GM19351 (cell line): ENCODE data around the gene C1orf122.
"Not testable (repeated sequence)": the region's sequence is repeated elsewhere in the genome, so short reads cannot be mapped to it uniquely, and the experiment has no call there.

Source experiments
- ATAC-seq: cut with Tn5 transposase; IDR thresholded peaks from one replicate; pipeline ENCODE4 v1.9.1; 2021; ENCODE audit warnings: mild to moderate bottlenecking, moderate library complexity; ENCODE audit not compliant: unreplicated experiment

The C1orf122 gene

DNA sequence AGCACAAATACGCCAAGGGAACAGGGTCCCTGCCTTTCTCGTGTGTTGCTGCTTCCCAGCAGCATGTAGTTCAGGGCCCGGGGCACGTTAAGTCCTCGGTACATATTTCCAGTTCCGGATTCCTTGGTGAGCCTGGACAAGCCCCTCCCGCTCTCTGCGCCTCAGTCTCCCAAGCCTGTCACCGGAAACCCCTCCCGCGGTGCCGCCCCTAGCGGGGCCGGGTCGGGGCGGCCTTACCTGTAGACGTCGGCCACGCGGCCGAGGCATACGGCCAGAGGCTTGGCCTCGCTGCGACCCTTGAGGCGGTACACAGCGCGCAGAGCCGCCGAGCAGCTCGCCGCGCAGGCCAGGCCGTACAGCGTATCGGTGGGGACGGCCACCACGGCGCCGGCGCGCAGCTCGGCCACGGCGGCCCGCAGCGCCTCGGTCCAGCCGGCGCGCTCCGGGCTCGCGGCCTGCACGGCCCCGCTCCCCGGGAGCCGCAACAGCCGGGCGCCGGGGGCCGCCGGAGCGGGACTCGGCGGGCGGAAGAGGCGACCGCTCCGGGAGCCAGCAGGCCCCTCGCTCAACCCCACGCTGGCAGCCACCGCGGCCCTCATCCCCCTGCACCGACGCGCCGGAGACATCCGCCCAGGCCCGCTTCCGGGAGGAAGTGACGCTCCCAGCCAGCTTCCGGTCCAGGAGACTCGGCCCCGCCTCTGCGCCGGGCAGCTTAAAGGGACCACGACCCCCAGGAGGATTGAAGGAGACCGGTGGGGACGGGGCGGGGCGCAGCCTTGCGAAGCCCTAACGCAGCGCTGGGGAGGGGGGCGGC lies at the start of gene C1orf122, which contains the start of gene YRDC:
TSS of gene C1orf122 (plus strand) at position 236 of the 814 bp plus-strand sequence. CDS start 615 bp downstream, outside the sequence.
TSS of gene YRDC (minus strand) at position 654 of the 814 bp plus-strand sequence. CDS start at position 626, 28 bp downstream.
- peak; percentile 88 for ATAC-seq

- ATAC-seq, result no peak
Measured at GRCh38 chr1:37759451-37759850, 48.1 kb upstream of the C1orf122 start.

GRCh38 chr1:37761416-37762095 lies 46.0 kb upstream of the C1orf122 start:
- no peak for ATAC-seq

- ATAC-seq, result no peak
Measured at GRCh38 chr1:37762516-37762915, 45.1 kb upstream of the C1orf122 start.

DNA sequence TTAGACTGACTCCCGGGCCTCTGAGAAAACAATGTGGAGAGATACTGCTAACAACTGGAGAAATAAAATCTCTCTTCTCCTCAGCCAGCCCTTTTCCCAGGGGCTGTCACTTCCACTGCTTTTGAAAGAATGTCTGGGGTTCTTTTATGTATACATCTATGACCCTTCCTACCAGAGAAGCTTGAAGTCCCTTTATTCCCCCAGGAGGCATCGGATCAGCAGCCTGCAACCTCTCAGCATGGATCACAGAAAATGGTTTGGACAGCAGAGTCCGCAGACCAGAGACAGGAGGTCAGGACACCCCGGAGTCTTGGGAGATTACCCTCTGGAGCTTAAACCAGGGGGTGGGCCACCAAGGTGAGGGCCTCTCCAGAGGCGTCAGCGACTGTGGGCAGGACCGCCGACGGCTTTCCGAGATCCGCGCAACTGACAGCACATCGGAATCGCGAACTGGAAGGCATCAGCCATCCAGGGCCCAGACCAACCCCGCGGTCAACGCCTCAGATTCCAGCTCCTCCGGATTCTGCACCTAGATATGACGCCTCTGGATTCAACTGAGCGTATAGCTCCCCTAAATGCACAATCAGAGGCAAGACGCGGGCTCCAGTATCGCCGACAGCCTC lies 43.7 kb upstream of the C1orf122 start:
- ATAC-seq, result no peak

- ATAC-seq, result no peak
Measured at GRCh38 chr1:37764414-37764825, 43.2 kb upstream of the C1orf122 start.

DNA sequence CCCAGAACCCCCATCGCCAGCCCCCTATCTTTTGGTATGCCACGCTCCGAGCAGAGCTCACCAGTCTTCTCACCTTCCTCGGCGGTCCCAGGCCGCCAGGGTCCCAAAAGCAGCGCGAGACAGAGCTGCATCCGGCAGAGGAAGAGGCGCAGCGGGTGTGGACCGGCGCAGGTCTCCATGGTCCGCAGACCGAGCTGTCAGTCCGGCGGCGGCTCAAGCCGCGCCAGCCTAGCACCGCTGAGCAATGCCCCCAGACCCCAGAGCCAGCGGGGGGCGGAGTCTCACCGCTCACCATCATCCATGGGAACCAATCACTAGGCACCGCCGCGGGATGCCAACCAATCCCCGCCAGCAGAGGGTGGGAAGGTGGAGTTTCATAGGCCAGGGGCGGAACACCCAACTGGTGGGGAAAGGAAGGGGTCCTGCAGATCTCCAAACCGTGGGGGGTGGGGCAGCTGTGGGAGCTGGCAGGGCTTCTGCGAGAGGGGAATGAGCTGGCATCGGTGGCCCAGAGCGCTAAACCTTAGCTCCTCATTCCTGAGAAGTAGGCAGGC lies 42.6 kb upstream of the C1orf122 start, which contains the start of gene EPHA10:
TSS of gene EPHA10 (minus strand) at position 233 of the 554 bp plus-strand sequence. CDS start at position 179, 54 bp downstream.
- ATAC-seq, result no peak

- no peak for ATAC-seq
Measured at GRCh38 chr1:37765916-37766664, 41.5 kb upstream of the C1orf122 start.

GRCh38 chr1:37767488-37767887 lies 40.1 kb upstream of the C1orf122 start:
- no peak for ATAC-seq

GRCh38 chr1:37771440-37771839 lies 36.1 kb upstream of the C1orf122 start:
- not testable (repeated sequence) for ATAC-seq

GRCh38 chr1:37776946-37777516 lies 30.6 kb upstream of the C1orf122 start:
- ATAC-seq, result no peak

GRCh38 chr1:37778654-37779053 lies 28.9 kb upstream of the C1orf122 start:
- ATAC-seq, result no peak

GRCh38 chr1:37782491-37782890 lies 25.1 kb upstream of the C1orf122 start:
- no peak for ATAC-seq

DNA sequence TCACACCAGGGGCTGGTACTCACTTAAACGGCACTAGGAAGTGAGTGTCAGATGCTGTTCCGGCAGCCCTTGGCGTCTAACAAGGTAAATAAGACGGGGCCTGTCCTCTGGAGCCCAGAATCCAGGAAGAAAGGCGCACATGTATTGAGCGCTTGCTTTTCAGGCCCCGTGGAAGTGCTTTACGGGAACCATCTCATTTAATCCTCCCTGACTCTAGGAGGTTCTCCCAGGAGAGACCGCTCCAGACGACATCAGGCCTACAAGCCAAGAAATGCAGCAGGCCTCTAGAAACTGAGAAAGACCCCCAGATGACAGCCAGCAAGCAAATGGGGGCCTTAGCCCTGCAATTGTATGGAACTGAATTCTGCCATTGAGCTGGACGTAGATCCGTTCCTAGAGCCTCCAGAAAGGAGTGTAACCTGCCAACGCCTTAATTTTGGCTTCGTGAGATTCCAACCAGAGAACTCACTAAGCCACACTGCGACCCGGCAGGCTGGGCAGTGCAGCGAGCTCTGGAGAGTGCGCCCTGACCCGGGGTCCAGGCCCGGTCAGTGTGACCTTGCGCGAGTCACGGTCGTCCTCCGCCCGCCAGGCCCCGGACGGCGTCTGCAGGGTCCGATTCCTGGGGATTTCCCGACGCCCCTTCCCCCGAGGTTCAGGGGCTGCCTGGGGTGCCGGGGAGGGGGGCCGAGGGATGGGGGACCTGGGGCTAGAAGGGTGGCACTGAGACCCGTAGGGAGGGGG lies 14.5 kb upstream of the C1orf122 start:
- ATAC-seq, result no peak

DNA sequence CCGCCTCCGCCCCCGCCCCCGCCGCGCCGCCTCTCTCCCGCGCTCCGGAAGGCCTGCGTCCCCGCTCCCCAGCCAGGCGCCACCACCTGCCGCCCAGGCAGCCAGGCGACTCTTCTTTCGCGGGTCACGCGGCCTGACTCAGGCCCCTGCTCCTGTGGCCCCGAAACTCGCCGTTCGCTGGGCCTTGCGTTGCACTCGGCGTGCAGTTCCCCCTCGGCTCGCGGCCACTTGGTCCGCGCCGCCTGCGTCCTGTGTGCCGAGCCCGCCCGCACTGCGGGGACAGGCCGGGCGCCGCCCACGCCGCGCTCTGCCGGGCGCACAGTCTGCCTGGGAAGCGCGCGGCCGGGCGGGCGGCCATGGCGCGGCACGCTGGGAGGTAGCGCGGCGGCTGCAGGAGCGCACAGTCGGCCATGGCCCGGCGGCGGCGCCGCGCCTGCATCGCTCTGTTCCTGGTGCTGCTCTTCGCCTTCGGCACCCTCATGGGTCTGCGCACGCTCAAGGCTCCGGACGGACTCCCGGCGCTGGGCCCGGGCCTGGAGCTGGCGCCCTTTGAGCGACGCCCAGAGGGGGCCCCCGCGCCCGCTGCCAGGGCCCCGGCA lies 13.7 kb upstream of the C1orf122 start, which contains the start of gene MANEAL:
TSS of gene MANEAL (plus strand) at position 75 of the 599 bp plus-strand sequence. CDS start at position 411, 336 bp downstream.
- peak; percentile 66 for ATAC-seq

- ATAC-seq, result peak; percentile 33
Measured at GRCh38 chr1:37794372-37795339, 12.9 kb upstream of the C1orf122 start.

GRCh38 chr1:37795340-37796125 lies 12.1 kb upstream of the C1orf122 start:
- ATAC-seq, result no peak
